GM19468 (cell line): Measurements from ENCODE around the gene ZNF654.
"Not testable (repeated sequence)": the region's sequence is repeated elsewhere in the genome, so short reads cannot be mapped to it uniquely, and the experiment has no call there.

Experiments used
- ATAC-seq: cut with Tn5 transposase; IDR thresholded peaks from one replicate; pipeline ENCODE4 v1.9.1; 2021; ENCODE audit warnings: mild to moderate bottlenecking, moderate library complexity, moderate number of reproducible peaks; ENCODE audit not compliant: unreplicated experiment; ENCODE audit errors: extremely low read depth

ZNF654 gene

DNA sequence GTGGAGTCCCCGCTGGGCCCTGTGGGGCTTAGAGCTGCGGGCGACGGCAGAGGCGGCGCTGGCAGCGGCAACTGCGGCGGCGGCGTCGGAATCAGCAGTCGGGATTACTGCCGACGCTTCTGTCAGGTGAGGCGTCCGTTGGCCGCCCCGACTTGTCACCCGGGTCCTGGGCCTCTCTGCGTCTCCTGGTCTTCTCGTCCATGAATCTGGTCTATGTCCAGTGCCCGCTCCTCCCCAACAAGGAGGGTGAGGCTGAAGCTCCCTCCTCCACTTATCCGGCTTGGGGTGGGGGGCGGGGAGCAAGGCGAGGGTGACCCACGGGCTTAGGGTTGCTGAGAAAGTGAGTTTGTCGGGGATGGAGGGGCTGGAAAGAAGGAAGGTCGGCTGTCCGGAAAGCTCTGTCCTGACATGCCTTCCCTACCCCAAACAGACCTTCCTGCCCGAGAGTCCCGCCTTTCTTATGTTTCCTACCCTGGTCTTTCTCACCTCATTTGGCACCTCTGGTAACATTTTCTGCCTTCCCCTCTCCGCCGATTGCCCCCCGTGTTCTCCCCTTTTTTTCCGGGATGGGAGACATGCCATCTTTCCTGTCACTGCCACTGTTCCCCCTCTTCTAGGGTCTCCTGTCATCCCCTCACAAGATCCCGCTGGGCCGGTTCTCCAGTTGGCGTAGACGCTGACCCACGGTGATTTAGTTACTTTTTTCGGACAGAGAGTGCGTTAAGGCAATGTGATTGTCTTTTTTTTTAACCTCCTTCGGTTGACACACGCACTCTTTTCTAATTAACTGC, 520 bp downstream of the ZNF654 start:
- no peak for ATAC-seq

GRCh38 chr3:88061746-88062145, 2.7 kb downstream of the ZNF654 start:
- no peak for ATAC-seq

DNA sequence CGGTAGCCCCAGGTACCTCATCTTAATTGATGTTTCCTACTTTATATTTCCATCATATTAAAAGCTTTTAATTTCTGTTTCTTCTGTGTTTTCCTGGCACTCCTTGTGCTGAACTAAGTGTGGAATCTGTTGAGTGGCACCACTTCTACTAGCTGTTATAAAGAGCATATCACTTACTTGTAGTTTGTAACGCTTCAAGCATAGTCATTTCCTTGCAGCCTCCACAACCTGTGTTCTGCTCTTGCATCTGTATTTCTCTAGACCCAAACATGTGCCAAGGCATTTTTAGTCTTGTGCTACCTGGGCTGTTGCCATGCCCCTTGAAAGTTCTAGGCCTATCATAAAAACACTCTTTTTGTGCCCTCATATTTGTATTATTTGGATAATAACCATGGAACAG, 16.0 kb downstream of the ZNF654 start:
- no peak for ATAC-seq

GRCh38 chr3:88075497-88075896, 16.4 kb downstream of the ZNF654 start:
- ATAC-seq: no peak

GRCh38 chr3:88076712-88077111, 17.7 kb downstream of the ZNF654 start:
- ATAC-seq: no peak

GRCh38 chr3:88078932-88079331, 19.9 kb downstream of the ZNF654 start:
- no peak for ATAC-seq

DNA sequence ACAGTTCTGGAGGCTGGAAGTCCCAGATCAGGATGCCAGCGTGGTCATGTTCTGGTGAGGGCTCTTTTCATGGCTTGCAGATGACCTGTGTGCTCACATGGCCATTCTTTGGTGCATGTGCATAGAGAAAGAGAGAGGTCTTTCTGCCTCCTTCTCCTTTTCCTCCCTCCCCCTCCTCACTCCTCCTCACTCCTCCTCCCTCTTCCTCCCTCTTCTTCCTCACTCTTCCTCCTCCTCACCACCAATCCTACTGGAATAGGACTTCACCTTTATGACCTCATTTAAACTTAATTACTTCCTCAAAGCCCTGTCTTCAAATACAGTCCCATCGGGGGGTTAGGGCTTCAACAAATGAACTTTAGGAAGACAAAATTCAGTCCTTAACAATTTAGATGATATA, 23.8 kb downstream of the ZNF654 start:
- no peak for ATAC-seq

- no peak for ATAC-seq
These were observed 25.0 kb downstream of the ZNF654 start for GRCh38 chr3:88084097-88084501.

GRCh38 chr3:88090681-88091080, 31.6 kb downstream of the ZNF654 start:
- ATAC-seq: no peak

DNA sequence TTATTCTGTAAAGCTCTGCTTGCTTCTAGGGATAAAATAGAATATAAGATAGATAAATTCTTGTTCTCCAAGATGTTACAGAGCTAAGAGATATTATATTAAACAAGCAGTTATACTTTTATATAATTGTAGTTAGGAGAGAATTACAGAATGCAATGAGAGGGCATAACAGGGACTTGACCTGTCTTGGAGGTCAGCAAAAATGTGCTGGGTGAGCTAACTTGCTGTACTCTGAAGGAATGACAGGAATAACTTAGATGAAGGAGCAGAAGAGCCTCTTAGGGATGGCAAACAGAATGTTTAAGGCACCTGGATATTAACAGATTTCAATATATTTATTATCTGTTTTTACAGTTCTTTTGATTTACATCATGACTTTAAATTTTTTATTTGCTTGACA, 33.2 kb downstream of the ZNF654 start:
- no peak for ATAC-seq

GRCh38 chr3:88093266-88093665, 34.2 kb downstream of the ZNF654 start:
- no peak for ATAC-seq

GRCh38 chr3:88101142-88101541, 42.1 kb downstream of the ZNF654 start:
- ATAC-seq: peak; percentile 80

- no peak for ATAC-seq
These were observed 46.3 kb downstream of the ZNF654 start for GRCh38 chr3:88105325-88105724.

GRCh38 chr3:88112289-88112688, 53.2 kb downstream of the ZNF654 start:
- no peak for ATAC-seq

GRCh38 chr3:88113311-88114162, 54.5 kb downstream of the ZNF654 start:
- peak; percentile 73 for ATAC-seq

- ATAC-seq: no peak
These were observed 56.0 kb downstream of the ZNF654 start for GRCh38 chr3:88114878-88115549.

GRCh38 chr3:88117683-88118082, 58.6 kb downstream of the ZNF654 start:
- no peak for ATAC-seq

DNA sequence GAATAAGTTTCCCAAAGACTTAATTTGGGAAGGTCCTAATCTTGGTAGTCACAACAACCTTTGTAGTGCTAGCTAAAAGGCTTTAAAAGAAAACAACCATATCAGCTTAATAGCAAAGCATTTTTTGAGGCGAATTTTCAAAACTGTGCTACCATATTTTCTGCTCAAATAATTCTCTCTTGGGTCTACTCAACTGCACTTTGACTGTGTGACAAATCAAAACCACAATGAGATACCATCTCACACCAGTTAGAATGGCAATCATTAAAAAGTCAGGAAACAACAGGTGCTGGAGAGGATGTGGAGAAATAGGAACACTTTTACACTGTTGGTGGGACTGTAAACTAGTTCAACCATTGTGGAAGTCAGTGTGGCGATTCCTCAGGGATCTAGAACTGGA, 59.5 kb downstream of the ZNF654 start:
- ATAC-seq: not testable (repeated sequence)

DNA sequence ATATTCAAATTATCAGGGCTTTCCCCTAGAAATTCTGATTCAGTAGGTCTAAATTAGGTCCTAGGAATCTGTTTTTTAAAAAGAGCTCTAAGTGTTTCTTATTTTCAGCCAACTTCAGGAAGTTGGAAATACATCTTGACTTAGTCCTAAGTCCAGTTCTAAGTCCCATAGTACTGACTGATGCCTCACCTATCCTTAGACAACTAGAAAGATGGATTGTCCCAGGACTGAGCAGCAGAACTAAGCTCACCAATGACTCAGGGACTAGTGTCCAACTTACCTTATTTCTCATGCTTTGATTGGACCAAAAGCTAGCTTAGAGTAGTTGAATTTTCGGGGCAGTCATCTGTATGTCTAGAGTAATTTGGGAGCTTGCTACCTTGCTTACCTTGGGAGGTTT, 64.5 kb downstream of the ZNF654 start:
- no peak for ATAC-seq

DNA sequence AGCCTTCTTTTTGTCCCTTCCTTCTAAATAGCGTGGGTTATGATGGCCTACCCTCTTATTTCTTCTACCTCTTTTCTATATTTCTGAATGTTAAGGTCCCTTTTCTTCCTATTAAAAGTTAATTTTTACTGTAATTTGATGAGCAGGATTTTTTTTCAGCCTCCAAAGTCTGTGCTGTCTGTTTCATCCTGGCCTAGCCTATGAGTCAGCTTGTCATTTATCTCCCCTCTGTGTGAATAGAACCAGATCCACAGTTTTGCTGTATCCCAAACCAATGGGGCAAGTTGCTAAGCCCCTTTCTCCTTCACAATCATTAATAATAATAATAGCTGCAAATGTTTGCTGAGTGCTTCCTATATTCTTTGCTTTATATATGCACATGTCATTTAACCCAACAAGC, 72.6 kb downstream of the ZNF654 start:
- ATAC-seq: no peak

- no peak for ATAC-seq
These were observed 73.8 kb downstream of the ZNF654 start for GRCh38 chr3:88132894-88133293.
